HG02610 (cell line): ENCODE data around the gene FAM83C.

Experiments used
- ATAC-seq: cut with Tn5 transposase; IDR thresholded peaks from one replicate; pipeline ENCODE4 v1.9.1; 2021; ENCODE audit warnings: mild to moderate bottlenecking, moderate library complexity; ENCODE audit not compliant: unreplicated experiment

The FAM83C gene

GRCh38 chr20:35284992-35285805 lies 7.0 kb downstream of the FAM83C start:
- ATAC-seq: no peak

DNA sequence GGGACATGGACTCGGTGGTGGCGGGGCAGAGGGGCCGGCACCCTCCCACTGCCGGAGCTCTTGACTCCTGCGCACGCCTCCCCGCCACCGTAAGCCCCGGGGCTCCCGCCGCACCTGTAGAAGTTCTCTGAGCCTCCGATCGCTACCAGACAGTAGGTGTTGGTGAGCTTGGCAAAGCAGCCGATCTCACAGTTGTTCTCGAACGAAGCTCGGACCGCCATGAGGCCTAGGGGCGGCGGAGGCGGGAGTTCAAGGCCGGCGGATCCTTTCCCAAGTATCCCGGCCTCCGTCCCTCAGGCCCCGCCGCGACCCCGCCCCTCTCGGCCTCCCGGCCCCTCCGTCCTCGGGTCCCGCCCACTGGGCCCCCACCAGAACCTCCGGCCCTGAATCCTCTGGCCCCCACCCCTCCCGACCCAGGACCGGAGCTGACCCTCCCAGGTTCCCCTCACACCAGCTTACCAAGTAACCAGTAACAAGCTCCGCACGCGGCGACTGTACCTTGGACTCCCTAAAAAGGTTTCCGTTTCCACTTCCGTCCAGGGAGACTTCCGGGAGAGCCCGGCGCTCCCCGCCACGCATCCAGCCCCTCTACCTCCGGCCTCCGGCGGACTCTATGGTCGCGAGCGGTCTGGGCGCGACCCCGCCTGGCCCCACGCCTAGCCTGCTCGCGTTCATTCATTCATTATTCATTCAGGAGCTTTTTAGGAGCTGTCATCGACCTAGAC lies 7.8 kb downstream of the FAM83C start, which contains the start of gene EIF6:
Gene EIF6 (minus strand): TSS at position 506 of the 725 bp plus-strand sequence. CDS start 285 bp downstream, at position 221.
- peak; percentile 84 for ATAC-seq

GRCh38 chr20:35283441-35284266 lies 8.6 kb downstream of the FAM83C start:
- ATAC-seq: no peak

- no peak for ATAC-seq
Observed at GRCh38 chr20:35281506-35282101, 10.6 kb downstream of the FAM83C start.

- no peak for ATAC-seq
Observed at GRCh38 chr20:35280523-35280922, 11.7 kb downstream of the FAM83C start.

DNA sequence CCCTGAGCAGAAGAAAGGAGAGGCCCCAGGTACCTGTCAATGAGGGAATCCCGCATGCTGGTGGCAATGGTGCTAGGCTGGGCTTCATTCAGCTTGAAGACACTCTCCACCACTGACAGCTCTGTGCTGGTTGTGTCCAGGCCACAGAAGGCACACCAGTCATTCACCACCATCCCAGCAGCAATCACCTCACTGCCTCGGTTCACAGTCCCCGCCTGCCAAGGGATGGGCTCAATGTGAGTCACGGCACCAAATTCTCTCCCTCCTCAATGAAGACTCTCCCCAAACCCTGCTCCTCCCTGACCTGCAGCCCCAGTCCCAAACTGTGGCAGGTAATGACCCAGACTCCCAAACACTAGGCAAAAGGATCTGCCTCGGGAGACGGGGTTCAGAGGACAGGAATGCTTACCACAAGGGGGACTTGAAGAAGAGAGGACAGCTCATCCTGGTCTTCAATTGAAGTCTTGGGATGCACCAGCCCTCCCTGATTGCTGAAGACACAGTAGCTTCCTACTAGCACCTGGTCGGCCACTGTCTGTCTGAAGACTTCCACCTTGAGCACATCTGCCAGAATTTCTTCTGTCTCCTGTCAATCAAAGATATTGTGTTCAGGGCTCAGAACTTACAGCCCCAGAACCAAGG lies 12.6 kb downstream of the FAM83C start:
- ATAC-seq: no peak

- no peak for ATAC-seq
Observed at GRCh38 chr20:35279040-35279439, 13.2 kb downstream of the FAM83C start.

- ATAC-seq: peak; percentile 81
Observed at GRCh38 chr20:35277531-35278395, 14.5 kb downstream of the FAM83C start, which contains the start of gene MMP24OS. TSS of gene MMP24OS (minus strand) at chr20:35278122. CDS start at chr20:35277929, 193 bp downstream.

DNA sequence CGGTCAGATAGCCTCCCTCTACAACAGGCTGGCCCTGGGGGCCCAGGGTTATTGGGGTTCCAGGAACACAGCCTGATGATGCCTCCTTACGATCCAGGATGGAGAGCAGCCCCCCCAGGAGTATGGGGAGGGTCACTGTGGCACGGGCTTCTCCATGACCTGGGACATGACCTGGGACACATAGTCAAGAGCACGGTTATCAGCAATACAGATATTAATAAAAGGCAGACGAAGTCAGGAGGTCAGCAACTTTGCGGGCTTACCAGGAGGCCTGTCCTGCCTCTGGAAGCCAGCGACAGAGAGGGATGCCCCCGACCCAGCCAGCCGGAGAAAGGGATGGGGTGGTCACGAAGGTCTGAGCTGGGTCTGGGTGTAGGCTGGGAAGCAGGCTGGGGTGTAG lies 15.1 kb downstream of the FAM83C start:
- ATAC-seq: no peak

- no peak for ATAC-seq
Observed at GRCh38 chr20:35276408-35276807, 15.8 kb downstream of the FAM83C start.

DNA sequence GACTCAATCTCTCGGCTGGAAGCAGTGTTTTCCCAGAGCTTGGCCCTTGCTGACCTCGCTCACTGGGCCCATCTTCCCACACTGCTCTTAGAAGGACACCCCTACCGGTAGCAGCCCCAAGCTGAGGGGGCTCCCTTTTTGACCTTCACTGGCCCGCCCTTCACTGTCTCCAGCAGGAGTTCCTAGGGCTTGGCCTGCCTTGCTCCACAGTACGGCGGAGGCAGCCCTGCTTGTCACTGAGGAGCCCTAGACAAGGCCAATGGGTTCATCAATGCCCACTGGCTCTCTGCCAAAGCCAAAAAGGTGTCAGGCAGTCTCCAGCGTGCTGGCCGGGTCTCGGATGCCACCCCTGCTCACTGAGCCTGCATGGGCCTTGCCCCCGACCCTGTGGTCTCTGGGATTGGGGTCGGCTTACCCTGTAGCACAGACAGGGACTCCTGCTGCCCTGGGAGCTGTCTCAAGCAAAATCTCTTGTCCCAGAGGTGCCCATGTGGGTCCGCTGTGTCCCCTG lies 16.4 kb downstream of the FAM83C start:
- ATAC-seq: no peak

DNA sequence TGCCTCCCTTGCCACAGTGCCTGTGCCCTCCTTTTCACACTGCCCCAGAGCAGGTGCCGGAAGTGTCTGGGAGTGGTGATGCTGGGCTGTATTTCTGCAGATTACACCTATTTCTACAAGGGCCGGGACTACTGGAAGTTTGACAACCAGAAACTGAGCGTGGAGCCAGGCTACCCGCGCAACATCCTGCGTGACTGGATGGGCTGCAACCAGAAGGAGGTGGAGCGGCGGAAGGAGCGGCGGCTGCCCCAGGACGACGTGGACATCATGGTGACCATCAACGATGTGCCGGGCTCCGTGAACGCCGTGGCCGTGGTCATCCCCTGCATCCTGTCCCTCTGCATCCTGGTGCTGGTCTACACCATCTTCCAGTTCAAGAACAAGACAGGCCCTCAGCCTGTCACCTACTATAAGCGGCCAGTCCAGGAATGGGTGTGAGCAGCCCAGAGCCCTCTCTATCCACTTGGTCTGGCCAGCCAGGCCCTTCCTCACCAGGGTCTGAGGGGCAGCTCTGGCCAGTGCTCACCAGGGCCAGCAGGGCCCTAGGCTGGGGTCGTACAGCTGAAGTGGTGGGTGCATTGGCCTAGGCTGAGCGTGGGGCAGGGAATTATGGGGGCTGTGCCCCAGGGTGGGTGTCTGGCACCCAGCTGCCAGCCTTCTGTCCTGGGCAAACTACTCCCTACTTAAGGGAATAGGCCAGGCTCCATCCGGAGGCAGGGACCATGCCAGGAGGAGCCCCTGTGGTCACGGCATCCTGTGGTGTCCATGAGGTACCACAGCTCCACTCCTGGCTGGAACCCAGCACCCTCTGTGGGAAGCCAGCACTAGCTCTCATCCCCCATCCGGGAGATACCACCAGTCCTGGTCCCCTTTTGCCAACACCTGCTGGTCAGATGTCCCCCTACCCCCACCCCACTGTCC lies 17.8 kb downstream of the FAM83C start:
- ATAC-seq: no peak

DNA sequence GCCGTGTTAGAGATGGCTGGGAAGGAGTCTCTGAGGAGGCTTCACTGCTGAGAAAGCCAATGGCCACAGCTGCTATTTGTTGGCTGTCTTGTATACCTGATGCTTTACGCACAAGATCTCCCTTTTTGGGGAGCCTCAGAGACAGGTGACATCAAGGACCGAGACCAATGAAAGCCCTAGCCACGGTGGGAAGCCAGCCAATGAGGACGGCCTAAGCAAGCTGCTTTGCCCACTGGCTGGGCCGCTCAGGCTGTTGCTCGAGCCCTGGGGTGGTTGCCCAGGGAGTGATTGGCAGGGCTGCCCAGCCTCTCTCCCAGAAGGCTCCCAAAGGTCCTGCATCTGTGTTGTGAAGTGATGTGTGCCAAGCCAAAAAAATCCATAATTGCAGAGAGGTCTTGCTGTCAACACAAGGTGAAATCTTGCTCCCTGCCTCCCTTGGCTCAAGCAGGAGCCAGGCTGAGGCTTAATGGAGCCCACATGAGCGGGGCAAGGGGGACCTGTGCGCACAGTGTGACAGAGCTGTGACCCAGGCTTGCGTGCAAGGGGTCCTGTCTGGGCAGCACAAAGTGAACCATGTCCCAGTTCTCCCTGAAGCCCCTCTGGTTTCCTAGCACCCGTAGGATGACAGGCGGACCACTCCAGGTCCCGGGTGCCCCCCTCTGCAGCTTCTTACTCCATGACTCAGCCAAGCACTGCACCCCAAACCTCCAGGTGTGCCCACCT lies 18.6 kb downstream of the FAM83C start:
- no peak for ATAC-seq

DNA sequence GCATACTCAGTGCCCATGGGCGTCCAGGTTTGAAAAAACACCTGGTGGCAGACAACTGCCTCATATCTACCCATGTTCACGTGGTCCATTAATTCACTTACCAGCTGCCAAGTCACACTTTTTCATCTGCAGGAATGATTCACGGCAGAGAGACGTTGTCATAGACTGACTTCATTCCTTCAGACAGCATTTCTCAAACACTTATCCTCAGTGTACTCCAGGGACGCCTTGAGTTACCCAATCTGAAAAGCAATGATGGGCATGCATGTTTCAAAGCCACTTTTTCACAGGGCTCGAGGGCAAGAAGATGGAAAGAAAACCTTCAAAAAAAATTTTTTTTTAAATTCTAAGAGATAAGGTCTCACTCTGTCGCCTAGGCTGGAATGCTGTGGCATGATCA lies 20.3 kb downstream of the FAM83C start:
- no peak for ATAC-seq

DNA sequence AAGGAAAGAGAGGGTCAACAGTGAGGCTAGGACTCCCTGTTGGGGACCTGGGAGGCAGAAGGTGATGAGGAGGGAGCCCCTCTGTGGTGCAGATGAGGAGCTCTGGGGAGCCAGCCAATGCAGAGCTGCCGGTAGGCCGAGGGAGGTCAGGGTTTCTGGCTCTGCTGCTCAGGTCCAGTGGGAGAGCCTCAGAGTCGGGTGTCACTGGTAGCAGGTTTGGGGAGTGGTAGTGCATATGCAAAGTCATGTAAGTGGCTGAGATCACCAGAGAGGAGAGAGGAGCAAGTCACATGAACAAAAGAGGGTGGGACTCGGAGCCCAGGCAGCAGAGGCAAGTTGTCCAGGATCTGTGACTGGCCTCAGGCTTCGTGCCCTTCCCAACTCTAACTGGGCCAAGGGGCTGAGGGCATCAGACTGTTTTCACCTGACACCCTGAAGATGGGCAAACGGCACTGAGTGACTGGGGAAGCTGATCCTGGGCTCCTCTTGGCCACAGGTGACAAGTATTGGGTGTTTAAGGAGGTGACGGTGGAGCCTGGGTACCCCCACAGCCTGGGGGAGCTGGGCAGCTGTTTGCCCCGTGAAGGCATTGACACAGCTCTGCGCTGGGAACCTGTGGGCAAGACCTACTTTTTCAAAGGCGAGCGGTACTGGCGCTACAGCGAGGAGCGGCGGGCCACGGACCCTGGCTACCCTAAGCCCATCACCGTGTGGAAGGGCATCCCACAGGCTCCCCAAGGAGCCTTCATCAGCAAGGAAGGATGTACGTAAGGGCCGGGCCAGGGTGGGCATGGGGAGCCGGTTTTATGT lies 20.9 kb downstream of the FAM83C start:
- no peak for ATAC-seq

DNA sequence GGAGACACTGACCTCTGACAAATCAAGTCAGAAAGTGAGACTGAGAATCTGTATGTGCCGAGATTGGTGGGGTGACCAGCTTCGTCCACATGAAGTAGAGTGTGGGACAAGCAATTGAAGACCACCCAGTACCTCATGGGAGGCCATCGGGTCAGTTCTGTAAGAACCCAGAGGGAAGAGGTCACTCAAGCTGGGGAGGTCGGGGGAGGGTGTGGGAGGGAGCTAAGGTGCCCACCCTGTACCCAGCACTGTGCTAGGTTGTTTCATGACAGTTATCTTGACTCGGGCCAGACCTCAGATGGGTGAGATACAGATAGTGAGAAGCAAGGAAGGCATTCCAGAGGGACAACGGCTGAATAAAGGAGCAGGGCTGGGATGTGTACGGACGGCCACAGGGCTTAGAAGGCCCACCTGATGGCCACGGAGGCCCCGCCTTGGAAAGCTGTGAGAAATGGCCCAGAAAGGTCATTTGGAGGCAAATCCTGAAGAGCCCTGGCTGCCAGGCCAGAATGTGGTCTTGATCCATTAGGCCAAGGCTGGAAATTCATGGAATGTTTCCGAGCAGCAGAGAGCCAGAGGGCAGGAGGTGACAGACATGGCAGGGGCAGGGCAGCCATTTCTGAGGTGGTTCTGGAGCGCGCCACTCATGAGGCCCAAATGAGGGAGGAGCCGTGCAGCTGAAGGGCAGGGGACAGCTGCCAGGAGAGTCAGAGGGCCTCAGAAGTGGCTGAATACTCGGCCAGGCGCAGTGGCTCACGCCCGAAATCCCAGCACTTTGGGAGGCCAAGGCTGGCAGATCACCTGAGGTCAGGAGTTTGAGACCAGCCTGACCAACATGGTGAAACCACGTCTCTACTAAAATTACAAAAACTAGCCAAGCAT lies 22.0 kb downstream of the FAM83C start:
- ATAC-seq: no peak
